Fibroblast of mammary gland (primary cell): ENCODE measurements around the gene LARP4B.

Experiments
- DNase-seq: peaks from one replicate; pipeline ENCODE4 v3.0.0-alpha.2; 2010; ENCODE audit warnings: low read depth
- H3K4me3 ChIP-seq: 2 replicates; pipeline ENCODE4 v1.5.1; 2011; ENCODE audit warnings: low read depth, mild to moderate bottlenecking, low read length, moderate library complexity; ENCODE audit not compliant: control insufficient read depth
- CTCF ChIP-seq: conservative IDR thresholded peaks from 2 replicates; pipeline ENCODE4 v1.5.1; 2011; ENCODE audit warnings: low read depth, low read length, inconsistent platforms; ENCODE audit not compliant: control insufficient read depth, insufficient read depth

Gene LARP4B

GRCh38 chr10:792083-792791 is 139.3 kb downstream of the LARP4B start:
- TF ChIP-seq CTCF = no peak
- no peak for DNase-seq
- no peak overlapping the region for H3K4me3 ChIP-seq

DNA sequence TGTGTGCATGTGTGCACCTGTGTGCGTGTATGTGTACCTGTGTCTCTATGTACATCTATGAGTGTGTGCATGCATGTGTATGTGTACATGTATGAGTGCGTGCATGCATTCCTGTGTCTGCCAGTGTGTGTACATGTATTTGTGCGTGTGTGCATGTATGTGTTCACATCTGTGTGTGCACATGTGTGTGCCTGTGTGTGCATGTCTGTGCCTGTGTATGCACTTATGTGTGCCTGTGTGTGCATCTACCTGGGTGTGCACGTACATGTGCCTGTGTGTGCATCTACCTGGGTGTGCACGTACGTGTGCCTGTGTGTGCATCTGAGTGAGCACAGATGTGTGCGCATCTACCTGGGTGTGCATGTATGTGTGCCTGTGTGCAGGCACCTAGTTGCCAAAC is 139.9 kb downstream of the LARP4B start:
- TF ChIP-seq CTCF = no peak
- DNase-seq = no peak
- no peak overlapping the region for H3K4me3 ChIP-seq

DNA sequence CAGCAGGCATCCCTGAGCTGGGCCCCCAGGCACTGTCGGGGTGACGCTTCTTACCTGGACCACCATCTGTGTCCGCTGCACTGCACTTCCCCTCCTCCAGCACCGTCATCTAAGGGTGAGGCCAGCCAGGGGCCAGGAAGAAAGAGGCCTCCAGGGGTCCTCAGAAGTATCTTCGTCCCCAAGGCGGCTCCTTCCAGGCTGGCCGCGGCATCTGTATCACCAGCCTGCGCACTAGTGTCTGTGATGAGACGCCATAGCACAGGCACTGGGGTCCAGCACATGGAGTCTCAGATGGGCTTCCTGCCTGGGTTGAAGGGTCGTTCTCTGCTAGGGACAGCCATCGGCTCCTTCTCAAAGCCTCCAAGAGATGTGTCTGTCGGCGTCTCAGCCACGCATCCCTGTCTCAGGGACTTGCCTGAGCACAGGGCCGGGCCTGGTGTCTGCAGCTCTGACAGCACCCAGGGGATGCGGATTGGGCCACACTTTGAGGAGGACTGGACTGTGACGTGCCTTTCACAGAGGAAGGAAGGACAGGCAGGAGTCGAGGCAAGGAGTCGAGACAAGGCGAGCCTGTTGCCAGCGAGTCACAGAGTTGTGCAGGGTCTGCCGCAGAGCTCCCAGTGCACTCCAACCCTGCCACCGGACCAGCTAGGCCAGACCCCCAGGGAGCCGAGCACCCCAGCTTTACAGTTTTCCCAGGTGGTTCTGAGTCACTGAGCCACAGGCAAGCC is 140.5 kb downstream of the LARP4B start:
- no peak overlapping the region for H3K4me3 ChIP-seq
- DNase-seq = no peak
- TF ChIP-seq CTCF = no peak

DNA sequence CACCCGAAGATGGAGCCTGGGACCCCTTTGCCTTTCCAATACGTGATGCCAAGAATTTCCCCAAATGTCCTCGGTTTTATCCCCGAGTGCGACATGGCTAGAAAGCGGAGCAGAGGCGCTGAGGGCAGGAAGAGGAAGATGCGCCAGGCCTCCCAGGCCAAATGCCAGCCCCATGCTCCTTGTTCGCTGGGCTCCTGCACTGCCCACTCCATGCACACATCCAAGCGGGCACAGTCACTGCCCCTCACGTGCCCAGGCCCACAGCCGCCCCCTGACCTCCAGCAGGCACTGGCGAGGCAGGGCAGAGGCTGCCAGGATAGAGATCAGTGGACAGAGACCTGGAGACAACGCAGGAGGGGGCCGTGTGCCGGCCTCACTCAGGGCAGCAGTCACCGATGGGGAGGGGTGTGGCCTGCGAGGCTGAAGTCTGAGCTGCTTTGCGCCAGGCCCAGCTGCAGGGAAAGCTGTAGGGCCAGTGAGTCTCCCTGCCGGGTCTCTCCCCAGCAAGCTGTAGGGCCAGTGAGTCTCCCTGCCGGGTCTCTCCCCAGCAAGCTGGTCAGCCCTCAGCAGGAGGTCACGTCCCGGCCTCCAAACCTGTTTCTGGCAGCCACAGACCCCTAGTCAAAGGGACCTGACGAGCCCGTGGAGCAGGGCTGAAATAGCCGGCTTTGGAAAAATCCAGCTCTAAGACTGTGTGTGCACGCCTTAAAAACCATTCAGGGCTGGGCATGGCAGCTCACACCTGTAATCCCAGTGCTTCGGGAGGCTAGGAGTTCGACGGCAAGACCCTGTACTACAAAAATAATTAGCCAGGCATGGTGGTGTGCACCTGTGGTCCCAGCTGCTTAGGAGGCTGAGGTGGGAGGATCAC is 141.4 kb downstream of the LARP4B start:
- no peak overlapping the region for H3K4me3 ChIP-seq
- no peak for TF ChIP-seq CTCF
- DNase-seq = no peak

DNA sequence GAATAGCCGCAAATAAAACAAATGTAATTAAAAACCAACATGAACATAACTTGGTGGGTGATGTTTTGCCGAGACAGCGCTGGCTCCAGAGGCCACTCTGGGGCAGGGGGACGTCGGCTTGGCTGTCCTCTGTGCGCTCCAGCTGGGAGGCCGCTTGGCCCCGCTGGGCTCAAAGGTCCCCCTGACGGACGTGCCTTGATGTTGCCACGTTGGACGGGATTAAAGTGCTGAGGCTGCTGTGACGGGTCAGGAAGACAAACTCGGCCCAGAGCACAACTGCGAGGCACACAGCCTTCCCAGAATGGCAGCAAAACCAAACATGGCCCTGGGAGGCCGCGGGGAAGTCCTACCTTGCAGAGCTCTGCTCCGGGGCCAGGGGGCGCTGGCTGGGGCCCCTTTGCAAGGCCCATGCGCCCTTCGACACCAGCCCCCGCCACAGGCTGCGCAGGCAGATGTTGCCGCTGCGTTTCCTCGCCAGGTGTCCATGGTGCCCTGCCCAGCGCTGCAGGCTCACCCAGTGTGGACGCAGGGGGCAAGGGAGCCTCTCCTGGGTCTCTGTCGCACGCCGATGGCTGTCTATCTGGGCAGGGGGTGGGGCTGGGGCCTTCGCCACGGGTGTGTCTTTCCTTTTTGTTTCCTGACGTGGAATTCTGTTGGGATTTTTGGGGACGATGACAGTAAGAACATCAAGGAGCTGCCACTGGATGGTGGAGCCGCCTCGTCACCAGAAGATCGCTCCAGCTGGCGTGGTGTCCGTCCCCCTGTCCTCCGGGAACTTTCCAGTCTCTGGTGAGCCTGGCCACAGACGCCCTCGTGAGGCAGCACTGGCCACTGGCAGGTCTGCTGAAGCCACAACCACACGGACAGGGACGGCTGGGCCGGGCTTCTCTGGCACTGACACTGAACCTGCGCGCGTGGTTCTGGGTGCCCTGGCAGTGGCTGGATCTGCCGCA is 142.4 kb downstream of the LARP4B start:
- DNase-seq = no peak
- H3K4me3 ChIP-seq = no peak overlapping the region
- no peak for TF ChIP-seq CTCF
